22Rv1 (cell line): ENCODE data around the gene ANKS1A.

Experiments
- H3K27ac ChIP-seq: fragments of 450-650 bp; 2 replicates; pipeline ENCODE4 v1.5.1; 2017
- CTCF ChIP-seq: fragments of 450-650 bp; IDR thresholded peaks from 2 replicates; pipeline ENCODE4 v1.5.1; 2017; ENCODE audit warnings: mild to moderate bottlenecking
- ZFX ChIP-seq: fragments of 450-650 bp; IDR thresholded peaks from 2 replicates; pipeline ENCODE4 v1.6.1; 2017; ENCODE audit warnings: antibody characterized with exemption, borderline replicate concordance

ANKS1A gene

GRCh38 chr6:35078896-35079295 lies 189.8 kb downstream of the ANKS1A start:
- no peak overlapping the region for H3K27ac ChIP-seq
- TF ChIP-seq ZFX (no peak), CTCF (no peak)

DNA sequence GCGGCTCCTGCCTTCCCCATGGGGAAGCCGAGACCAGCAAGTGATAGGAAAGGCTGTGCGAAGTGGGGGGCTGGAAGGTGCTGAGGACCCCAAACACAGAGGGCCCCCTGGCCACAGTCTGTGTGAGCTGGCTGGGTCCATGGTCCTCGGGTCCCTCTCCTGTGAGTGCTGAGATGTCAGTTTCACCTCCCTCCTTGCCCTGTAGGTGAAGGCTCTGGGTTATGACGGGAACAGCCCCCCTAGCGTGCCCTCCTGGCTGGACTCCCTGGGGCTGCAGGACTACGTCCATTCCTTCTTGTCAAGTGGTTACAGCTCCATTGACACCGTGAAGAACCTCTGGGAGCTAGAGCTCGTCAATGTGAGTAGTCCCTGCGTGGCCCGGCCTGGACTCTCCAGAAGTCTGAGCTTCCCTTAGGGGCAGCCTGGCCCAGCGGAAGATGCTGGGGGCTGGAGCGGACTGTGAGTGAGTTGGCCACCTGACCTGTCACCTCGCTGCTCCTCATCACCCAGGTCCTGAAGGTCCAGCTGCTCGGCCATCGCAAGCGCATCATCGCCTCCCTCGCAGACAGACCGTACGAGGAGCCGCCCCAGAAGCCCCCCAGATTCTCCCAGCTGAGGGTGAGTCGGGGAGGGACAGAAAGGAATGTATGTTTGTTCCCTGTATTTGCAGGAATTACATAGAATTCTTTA lies 190.4 kb downstream of the ANKS1A start:
- H3K27ac ChIP-seq, result no peak overlapping the region
- no peak for TF ChIP-seq ZFX
- no peak for TF ChIP-seq CTCF

DNA sequence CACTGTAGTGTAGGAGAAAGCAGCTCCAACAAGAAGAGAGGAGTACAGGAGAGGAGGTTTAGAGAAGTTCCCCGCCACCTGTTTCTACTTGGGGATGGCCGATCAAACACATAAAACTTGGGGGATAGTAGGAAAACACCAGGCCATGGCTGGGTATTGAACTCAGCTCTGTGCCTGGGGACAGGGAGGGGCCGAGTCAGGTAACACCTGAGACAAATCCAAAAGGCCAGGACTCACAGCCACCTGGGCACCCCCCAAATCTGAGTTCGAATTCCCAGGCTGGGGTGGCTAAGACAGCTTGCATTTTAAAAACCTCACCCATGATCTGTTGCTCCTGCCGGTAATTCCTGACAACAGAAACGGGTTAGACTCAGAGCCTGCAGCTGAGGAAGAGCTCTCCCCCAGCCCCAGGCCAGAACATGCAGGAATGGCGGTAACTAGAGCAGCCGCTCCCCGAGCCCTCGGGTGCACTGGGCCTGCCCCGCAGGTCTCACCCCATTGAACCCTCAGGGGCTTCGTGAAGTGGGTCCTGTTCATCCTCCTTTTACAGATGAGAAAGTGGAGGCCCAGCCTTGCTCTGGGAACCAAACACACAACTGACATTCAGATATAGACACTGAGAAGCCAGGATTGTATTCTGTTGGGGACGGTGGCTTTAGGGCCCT lies 191.1 kb downstream of the ANKS1A start:
- H3K27ac ChIP-seq, result no peak overlapping the region
- no peak for TF ChIP-seq ZFX
- no peak for TF ChIP-seq CTCF

DNA sequence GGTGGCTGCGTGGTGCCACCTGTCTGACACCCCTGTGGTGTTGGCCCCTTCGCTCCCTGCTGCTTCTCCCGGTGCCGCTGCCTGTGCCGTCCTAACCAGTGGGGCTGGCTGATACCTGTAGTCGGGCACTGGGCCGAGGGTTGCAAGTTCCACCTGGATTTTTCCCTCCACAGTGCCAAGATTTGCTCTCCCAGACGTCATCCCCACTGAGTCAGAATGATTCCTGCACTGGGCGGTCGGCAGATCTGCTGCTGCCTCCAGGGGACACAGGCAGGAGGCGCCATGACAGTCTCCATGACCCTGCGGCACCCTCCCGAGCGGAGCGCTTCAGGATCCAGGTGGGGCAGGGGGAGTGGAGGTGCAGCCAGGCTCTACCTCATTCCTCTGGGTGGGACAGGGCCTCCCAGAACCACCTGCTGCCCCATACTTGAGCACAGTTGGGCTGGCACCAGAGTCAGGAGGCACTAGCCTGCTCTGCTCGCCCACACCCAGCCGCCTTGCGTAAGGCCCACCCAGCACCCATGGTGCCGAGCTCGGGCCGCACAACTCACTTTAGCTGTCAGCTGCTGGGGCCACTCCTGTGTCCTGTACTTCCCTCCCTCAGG lies 191.9 kb downstream of the ANKS1A start:
- H3K27ac ChIP-seq, result no peak overlapping the region
- TF ChIP-seq ZFX (no peak), CTCF (no peak)

DNA sequence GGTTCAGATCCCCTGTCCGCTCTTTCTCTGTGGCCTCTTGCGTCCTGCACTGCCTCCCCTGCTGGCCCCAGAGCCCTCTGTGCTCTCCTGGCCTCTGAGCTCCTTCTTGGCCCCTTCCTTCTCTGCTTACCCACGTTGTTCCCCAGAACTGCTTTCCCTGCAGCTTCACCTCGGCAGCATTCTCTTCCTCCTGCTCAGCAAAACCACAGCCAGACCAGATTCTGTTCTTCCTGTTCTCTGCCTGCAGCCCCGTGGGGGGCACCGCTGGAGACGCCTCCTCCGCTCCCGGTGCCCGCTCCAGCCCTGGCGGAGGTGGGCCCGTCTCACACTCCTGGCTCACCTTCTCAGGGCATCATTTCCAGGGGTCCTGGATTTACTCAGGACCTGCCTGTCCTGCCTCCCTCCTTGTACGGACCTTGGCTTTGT lies 192.4 kb downstream of the ANKS1A start:
- no peak for TF ChIP-seq ZFX
- TF ChIP-seq CTCF, result no peak
- no peak overlapping the region for H3K27ac ChIP-seq

GRCh38 chr6:35082046-35082732 lies 193.1 kb downstream of the ANKS1A start:
- H3K27ac ChIP-seq, result no peak overlapping the region
- TF ChIP-seq CTCF (no peak), ZFX (no peak)
